SK-N-DZ (cell line): ENCODE data around the gene NTM.

Experiments
- DNase-seq: peaks from one replicate; pipeline ENCODE4 v3.0.0-alpha.2; 2015; ENCODE audit warnings: low spot score

Gene NTM

DNA sequence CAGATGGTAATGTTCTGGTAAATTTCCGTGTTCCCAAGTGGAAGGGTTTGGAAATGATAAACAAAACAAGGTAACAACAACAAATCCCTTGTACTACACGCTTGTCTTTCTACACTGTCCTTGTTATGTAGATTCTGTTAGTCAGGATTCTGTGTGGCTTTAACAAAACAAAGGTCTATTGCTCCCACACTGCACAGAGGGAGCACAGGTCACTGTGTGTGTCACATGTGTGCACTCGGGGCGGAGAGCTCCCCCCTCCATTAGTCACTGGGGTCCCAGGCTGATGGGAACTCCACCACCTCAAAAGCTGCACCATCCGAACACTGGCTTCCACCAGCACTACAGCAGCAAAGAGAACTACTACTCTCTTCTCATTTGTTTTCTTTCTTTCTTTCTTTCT lies 227.9 kb downstream of the NTM start:
- no peak for DNase-seq

GRCh38 chr11:131599285-131599684 lies 228.9 kb downstream of the NTM start:
- no peak for DNase-seq

DNA sequence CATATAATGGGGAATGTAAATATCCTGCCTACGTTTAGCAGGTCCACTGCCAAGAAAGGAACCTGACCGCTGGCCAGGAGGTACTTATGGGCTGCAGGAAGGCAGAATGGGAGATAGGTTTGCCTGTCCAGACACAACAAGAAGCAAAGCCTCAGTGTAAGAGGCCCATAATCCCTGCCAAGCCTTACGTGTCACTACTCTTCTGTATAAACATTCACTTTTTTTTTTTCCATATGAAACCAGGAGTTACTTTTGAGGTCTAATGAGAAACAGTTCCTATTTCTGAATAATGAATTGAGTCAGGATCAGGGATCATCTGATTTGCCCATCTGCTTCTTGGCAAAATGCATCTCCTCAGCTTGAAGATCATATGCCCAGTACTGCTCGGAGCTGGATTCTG lies 230.2 kb downstream of the NTM start:
- no peak for DNase-seq

DNA sequence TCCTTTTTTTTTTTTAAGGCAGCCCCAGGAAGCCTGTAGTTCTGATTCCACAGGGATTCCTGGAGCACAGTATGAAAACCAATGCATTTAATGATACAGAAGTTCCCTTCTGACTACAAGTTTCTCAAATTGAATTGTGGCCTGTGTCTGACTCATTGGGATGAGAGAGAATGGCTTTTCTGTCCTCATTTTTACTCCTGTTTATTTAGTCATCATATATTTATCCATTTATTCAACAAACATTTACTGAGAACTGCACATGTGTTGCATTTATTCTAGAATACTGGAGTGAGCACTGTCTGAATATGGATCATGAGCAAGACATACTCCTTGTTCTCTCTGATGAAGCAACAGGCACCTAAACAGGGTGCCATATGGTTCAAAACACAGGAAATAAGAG lies 231.2 kb downstream of the NTM start:
- DNase-seq = no peak

GRCh38 chr11:131602431-131602830 lies 232.0 kb downstream of the NTM start:
- no peak for DNase-seq

DNA sequence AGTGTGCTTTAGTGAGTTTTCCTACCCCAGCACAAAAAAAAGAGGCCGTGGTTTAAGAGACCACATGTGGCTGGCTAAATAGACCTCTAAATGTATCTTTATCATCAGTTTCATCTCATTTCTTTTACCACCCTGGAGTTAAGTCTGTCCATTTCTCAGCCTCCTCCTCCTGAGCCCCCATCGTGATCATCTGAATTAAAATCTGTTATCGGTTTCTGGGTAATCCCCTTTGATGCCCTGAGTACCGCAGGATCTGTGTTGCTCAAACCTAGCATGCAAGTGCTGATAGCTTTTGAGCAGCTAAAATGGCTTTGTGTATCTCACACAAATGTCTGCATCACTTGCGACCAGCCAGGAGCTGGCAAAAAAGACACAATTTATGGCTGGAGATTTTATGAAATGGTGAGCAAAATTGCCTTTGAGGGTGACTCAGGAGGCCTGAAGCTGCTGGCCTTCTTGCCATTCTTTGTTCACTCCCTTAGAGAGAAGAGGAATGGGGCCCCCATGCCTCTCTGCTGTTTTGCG lies 236.5 kb downstream of the NTM start:
- DNase-seq = no peak

- no peak for DNase-seq
Measured at GRCh38 chr11:131609337-131609736, 238.9 kb downstream of the NTM start.

DNA sequence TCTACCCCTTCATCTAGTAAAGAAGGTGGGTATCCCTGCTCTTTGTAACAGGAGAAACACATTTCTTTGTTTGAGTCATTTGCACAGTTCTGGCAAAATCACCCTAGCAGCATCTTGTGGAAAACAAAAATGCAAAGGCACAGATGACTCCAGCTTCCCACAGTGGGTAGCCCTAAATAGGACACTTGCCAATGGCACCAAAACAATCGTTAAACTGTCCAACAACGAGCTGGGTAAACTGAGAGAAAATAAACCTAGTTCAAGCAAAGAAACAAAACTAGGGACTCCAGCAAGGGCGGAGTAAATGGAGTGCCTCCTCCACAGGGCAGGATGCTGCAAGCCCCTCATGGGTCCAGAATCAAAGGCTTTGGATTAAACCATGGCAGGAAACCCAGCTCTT lies 239.5 kb downstream of the NTM start:
- DNase-seq = no peak

GRCh38 chr11:131611322-131611721 lies 240.9 kb downstream of the NTM start:
- DNase-seq = no peak

DNA sequence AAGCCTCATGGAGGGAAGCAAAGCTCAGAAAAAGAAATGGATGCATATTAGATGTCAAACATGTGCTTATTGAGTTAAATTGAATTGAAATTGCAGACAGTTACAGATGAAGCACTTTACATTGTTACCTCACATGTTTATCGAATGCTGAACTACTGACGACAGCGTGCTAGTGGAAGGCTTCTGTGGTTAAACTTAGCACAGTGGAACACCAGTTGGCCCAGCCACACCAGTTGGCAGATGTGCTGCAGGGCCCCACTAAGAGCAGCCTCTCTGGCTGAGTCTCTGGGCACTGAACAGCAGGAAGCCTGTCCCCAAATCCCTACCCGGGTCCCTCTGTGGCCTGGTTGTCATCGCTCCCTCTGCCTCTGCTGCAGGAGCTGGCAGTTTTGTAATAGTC lies 242.1 kb downstream of the NTM start:
- no peak for DNase-seq

GRCh38 chr11:131614631-131615030 lies 244.2 kb downstream of the NTM start:
- no peak for DNase-seq

DNA sequence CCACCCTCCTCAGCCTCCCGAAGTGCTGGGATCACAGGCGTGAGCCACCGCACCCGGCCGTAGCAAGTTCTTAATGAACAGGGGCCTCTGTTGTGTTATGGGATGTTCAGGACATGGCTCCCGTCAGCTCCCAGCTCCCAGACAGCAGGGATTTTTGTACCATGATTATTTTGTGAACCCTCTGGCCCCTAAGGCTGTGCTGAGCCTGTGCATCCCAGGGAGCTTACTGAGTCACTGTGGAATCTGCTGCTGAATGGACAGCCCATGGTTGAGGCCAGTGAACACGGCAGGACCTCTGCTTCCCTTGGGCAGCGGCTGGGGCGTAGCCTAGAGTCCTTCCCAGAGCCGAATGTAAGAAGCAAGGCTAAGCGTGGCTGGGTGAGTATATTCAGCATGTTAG lies 245.2 kb downstream of the NTM start:
- no peak for DNase-seq

DNA sequence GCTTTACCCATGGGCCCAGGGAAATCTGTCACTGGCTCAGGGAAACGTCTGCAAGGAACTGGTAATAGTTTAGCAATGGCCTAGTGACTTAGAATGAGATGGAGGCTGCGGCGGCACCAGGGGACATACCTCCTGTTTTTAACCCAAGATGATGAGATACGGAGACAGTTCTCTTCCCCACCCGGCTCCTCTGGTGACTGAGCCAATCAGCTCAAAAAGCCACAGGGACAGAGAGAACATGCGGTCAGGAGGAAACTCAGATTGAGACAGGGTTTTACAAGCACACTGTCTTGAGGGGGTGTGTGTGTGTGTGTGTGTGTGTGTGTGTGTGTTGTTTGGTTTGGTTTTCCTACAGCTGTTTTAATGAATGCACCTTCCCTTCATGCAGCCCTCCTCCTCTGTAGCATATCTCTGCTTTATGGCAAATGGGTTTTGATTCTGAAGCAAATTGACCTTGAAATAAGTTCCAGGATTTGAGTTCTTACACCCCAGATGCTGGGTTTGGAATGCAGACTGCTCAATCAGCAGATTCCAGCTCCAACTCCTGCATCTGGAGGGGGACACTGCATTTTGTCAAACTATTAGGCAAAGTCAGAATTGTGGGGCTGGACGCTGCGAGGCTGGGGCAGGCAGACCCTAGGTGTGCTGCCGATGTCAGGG lies 246.2 kb downstream of the NTM start:
- DNase-seq = no peak

DNA sequence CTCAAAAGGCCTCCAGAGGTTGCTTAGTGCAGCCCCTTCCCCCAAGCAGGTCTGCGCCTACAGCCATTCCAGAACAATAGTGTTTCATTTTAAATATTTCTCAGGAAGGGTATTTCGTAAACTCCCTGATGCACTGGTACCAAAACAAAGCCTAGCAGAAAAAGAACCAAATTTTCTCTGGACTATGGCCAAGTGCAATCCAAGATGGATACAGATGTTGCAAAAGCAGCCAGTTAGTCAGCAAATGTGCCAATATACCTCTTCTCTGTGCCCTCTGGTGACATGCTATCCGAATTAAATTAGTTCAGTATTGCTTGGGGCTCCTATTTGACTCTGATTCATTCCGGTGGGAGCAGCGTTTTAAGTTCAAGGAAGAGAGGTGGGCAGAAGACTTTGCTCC lies 247.8 kb downstream of the NTM start:
- DNase-seq = no peak

DNA sequence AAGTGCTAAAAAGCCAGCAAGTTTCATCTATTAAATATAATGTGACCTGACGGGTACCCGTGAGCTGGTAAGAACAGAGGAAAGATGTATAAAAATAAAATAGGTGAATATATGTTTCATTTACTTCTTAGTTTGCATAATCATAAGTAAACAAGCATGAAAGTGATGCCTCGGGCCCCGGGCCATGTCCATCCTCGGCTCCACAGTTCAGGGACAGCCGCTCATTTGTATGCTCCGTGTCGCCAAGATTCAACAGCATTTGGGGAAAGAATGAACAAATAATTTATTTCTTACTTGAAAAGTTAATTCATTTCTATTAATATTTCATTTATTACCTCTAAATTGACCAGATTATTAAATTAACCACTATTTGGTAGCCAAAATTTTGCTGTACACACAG lies 251.8 kb downstream of the NTM start:
- DNase-seq = no peak

DNA sequence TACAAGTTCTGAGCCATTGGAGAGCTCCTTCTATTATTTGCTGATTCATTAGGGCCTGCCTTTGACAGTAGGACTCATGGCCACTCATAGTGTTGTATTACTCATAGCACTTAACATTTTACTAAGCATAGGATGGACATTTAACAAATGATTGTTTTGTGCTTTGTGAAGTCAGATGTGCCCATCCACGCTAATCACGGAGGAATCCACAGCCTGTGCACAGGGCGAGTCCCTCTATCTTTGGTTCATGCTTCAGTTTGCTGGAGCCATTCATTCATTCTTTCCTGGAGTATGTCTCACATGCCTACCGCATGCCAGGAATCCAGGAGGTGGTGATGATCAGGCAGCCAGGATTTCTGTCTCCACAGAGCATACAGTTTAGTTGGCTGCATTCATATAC lies 254.1 kb downstream of the NTM start:
- no peak for DNase-seq

DNA sequence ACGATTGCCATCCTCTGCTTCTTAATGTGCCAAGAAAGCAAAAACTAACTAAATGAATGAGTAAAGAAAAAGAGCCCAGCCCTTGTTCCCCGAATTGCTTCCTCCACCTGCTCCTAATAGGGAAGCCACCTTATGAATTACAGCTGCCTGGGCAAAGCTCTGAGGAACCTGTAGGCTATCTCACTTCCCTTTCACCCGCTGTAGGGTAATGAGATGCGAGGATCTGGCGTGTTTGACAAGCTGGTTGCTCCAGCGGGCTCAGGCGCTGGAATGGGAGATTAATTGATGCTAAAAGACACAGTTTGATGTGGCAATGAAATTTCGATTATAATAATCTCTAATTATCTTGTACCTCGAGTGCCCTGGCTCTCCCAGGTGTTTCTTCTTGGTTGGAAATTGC lies 256.4 kb downstream of the NTM start:
- no peak for DNase-seq

GRCh38 chr11:131628739-131629138 lies 258.3 kb downstream of the NTM start:
- no peak for DNase-seq

- DNase-seq = no peak
Measured at GRCh38 chr11:131629925-131630540, 259.6 kb downstream of the NTM start.

DNA sequence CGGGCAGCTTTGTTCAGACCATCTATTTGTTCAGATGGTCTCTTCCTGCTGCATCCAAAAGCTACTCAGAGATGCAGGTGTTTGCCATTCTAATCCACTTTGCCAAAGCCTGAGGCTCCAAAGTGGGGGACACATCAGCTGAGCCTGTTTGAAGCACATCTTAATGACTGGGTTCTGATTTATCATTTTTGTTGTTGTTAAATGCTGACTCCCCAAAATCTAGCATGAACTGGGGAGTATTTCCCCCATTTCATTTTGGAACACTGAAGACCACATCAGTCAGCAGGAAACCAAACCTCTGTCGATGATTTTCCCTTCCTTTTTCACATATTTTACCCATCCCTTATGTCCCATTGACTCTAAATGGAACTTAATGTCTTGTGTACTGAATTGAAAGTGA lies 262.6 kb downstream of the NTM start:
- no peak for DNase-seq

DNA sequence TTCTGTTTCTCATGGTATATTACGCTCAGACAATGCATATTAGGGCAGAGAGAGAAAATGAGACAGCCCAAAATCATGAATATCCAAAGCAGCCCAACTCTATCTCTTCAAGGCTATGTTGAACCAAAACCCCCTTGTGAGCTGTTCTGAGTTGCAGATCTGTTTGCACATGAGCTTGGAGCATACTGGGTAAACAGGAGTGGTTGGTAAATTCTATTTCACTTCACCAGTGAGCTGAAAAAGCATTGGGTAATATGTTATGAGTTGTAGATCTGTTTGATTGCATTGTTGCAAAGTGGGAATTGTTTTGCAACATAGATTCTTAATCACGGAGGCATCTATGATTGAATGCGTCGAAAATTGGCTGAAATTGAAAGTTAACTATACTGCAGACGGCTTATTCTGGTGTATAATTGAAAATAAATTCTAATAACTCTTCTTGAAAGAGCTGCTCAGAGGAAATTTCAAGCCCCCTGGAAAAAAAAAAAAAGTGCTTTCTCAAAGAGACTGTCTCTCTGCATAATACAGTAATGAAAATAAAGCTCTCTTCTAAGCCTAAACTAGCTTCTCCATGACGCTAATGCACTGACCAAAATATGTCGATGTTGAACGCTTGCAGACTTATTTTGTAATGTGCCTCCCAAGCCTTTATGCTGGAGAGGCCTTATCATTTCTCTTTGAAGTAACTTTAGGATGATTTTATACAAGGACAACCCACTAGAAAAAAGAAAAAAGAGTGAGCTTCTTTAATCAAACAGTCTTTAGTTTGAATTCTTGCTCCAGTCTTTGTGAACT lies 263.7 kb downstream of the NTM start:
- no peak for DNase-seq

- no peak for DNase-seq
Measured at GRCh38 chr11:131637469-131638175, 267.2 kb downstream of the NTM start.
